HEK293 (cell line): Measurements from ENCODE around the gene ACVR1.

Experiments
- CTCF ChIA-PET: fragments of 350-600 bp; formaldehyde crosslinking; extraction: SDS; loops from one replicate; lab custom pipeline; 2021; ENCODE audit warnings: antibody characterized with exemption; lab: Yijun Ruan, JAX
- POLR2A ChIA-PET: fragments of 300-600 bp; formaldehyde crosslinking; extraction: SDS; loops from one replicate; lab custom pipeline; 2020; ENCODE audit warnings: antibody characterized with exemption, inconsistent platforms; lab: Yijun Ruan, JAX
- H3K27ac ChIP-seq: fragments of 200-500 bp; sonication (Bioruptor generic); 2 replicates; pipeline ENCODE4 v1.5.1; 2014; ENCODE audit warnings: low read depth, low read length, control low read depth, inconsistent platforms; ENCODE audit errors: extremely low read depth
- H3K36me3 ChIP-seq, 2 experiments: fragments of 200-500 bp in 1 of 2; sonication (Bioruptor generic) in 1 of 2; 1 replicate in 1 of 2; 2 replicates in 1 of 2; pipeline ENCODE4 v1.5.1; 2014 to 2017; ENCODE audit warnings: inconsistent platforms in 2 of 2, low read length in 2 of 2; ENCODE audit not compliant: control insufficient read depth in 2 of 2, insufficient read depth in 1 of 2
- H3K4me1 ChIP-seq: fragments of 200-500 bp; sonication (Bioruptor generic); 2 replicates; pipeline ENCODE4 v1.5.1; 2014; ENCODE audit warnings: mild to moderate bottlenecking, low read length, inconsistent platforms; ENCODE audit not compliant: control insufficient read depth, insufficient read depth
- H3K4me3 ChIP-seq: 2 replicates; pipeline ENCODE4 v1.5.1; 2011; ENCODE audit warnings: low read depth, mild to moderate bottlenecking, control low read depth, low read length, moderate library complexity
- H3K9me3 ChIP-seq: fragments of 200-500 bp; sonication (Bioruptor generic); 2 replicates; pipeline ENCODE4 v1.5.1; 2014; ENCODE audit warnings: low read depth, low read length, inconsistent platforms; ENCODE audit not compliant: control insufficient read depth, insufficient read depth
- GLIS2 ChIP-seq: fragments of 450-650 bp; formaldehyde crosslinking; IDR thresholded peaks from 2 replicates; pipeline ENCODE4 v1.5.1; 2016; ENCODE audit warnings: missing biosample characterization, missing genetic modification characterization
- KLF8 ChIP-seq: fragments of 450-650 bp; formaldehyde crosslinking; IDR thresholded peaks from 2 replicates; pipeline ENCODE4 v1.5.1; 2016; ENCODE audit warnings: missing biosample characterization, missing genetic modification characterization
- KLF9 ChIP-seq: fragments of 450-650 bp; formaldehyde crosslinking; IDR thresholded peaks from 2 replicates; pipeline ENCODE4 v1.5.1; 2016; ENCODE audit warnings: missing biosample characterization, missing genetic modification characterization, low read depth
- PATZ1 ChIP-seq: fragments of 450-650 bp; formaldehyde crosslinking; IDR thresholded peaks from 2 replicates; pipeline ENCODE4 v1.5.1; 2016; ENCODE audit warnings: missing biosample characterization, missing genetic modification characterization
- SCRT2 ChIP-seq: fragments of 450-650 bp; formaldehyde crosslinking; IDR thresholded peaks from 2 replicates; pipeline ENCODE4 v1.5.1; 2016; ENCODE audit warnings: missing biosample characterization, missing genetic modification characterization
- ZBTB20 ChIP-seq: fragments of 450-650 bp; formaldehyde crosslinking; IDR thresholded peaks from 2 replicates; pipeline ENCODE4 v1.5.1; 2016; ENCODE audit warnings: missing biosample characterization, missing genetic modification characterization
- ZBTB49 ChIP-seq: fragments of 450-650 bp; formaldehyde crosslinking; IDR thresholded peaks from 2 replicates; pipeline ENCODE4 v1.5.1; 2016; ENCODE audit warnings: missing biosample characterization, missing genetic modification characterization, low read depth
- ZBTB8A ChIP-seq: fragments of 450-650 bp; formaldehyde crosslinking; IDR thresholded peaks from 2 replicates; pipeline ENCODE4 v1.5.1; 2016; ENCODE audit warnings: missing biosample characterization, missing genetic modification characterization
- ZFP37 ChIP-seq: fragments of 450-650 bp; formaldehyde crosslinking; IDR thresholded peaks from 2 replicates; pipeline ENCODE4 v1.5.1; 2016; ENCODE audit warnings: missing biosample characterization, missing genetic modification characterization
- ZFP69B ChIP-seq: fragments of 450-650 bp; formaldehyde crosslinking; IDR thresholded peaks from 2 replicates; pipeline ENCODE4 v1.5.1; 2016; ENCODE audit warnings: missing biosample characterization, missing genetic modification characterization
- ZIC2 ChIP-seq: fragments of 450-650 bp; formaldehyde crosslinking; IDR thresholded peaks from 2 replicates; pipeline ENCODE4 v1.5.1; 2016; ENCODE audit warnings: missing biosample characterization, missing genetic modification characterization
- ZNF148 ChIP-seq: fragments of 450-650 bp; formaldehyde crosslinking; IDR thresholded peaks from 2 replicates; pipeline ENCODE4 v1.5.0; 2017; ENCODE audit warnings: missing biosample characterization, missing genetic modification characterization, borderline replicate concordance
- ZNF184 ChIP-seq: fragments of 450-650 bp; IDR thresholded peaks from 2 replicates; pipeline ENCODE4 v1.5.1; 2018; ENCODE audit warnings: missing biosample characterization, mild to moderate bottlenecking, missing genetic modification characterization
- ZNF202 ChIP-seq: fragments of 450-650 bp; formaldehyde crosslinking; IDR thresholded peaks from 2 replicates; pipeline ENCODE4 v1.5.1; 2016; ENCODE audit warnings: missing biosample characterization, missing genetic modification characterization, borderline replicate concordance
- ZNF214 ChIP-seq: fragments of 450-650 bp; formaldehyde crosslinking; IDR thresholded peaks from 2 replicates; pipeline ENCODE4 v1.5.1; 2017; ENCODE audit warnings: missing biosample characterization, mild to moderate bottlenecking, missing genetic modification characterization, borderline replicate concordance
- ZNF221 ChIP-seq: fragments of 450-650 bp; formaldehyde crosslinking; IDR thresholded peaks from 2 replicates; pipeline ENCODE4 v1.5.1; 2017; ENCODE audit warnings: missing biosample characterization, missing genetic modification characterization, borderline replicate concordance
- ZNF23 ChIP-seq: fragments of 450-650 bp; formaldehyde crosslinking; IDR thresholded peaks from 2 replicates; pipeline ENCODE4 v1.5.1; 2016; ENCODE audit warnings: missing biosample characterization, missing genetic modification characterization, borderline replicate concordance
- ZNF248 ChIP-seq: fragments of 450-650 bp; formaldehyde crosslinking; IDR thresholded peaks from 2 replicates; pipeline ENCODE4 v1.5.1; 2017; ENCODE audit warnings: missing biosample characterization, missing genetic modification characterization
- ZNF26 ChIP-seq: fragments of 450-650 bp; formaldehyde crosslinking; IDR thresholded peaks from 2 replicates; pipeline ENCODE4 v1.5.1; 2016; ENCODE audit warnings: missing biosample characterization, missing genetic modification characterization
- ZNF280C ChIP-seq: fragments of 450-650 bp; formaldehyde crosslinking; IDR thresholded peaks from 2 replicates; pipeline ENCODE4 v1.5.1; 2016; ENCODE audit warnings: missing biosample characterization, missing genetic modification characterization
- ZNF341 ChIP-seq: fragments of 450-650 bp; formaldehyde crosslinking; IDR thresholded peaks from 2 replicates; pipeline ENCODE4; 2016; ENCODE audit warnings: low read depth, missing biosample characterization, missing genetic modification characterization
- ZNF544 ChIP-seq: fragments of 450-650 bp; formaldehyde crosslinking; IDR thresholded peaks from 2 replicates; pipeline ENCODE4 v1.5.0; 2017; ENCODE audit warnings: missing biosample characterization, missing genetic modification characterization
- ZNF560 ChIP-seq: fragments of 450-650 bp; formaldehyde crosslinking; IDR thresholded peaks from 2 replicates; pipeline ENCODE4 v1.5.1; 2017; ENCODE audit warnings: missing biosample characterization, missing genetic modification characterization, borderline replicate concordance
- ZSCAN5A ChIP-seq: fragments of 450-650 bp; formaldehyde crosslinking; IDR thresholded peaks from 2 replicates; pipeline ENCODE4 v1.5.1; 2016; ENCODE audit warnings: missing biosample characterization, missing genetic modification characterization

Gene ACVR1

GRCh38 chr2:157872791-157873190 lies 3.3 kb downstream of the ACVR1 start:
- CTCF ChIA-PET, result interaction anchor here (0.6 kb wide), 1 partner anchor 99 kb away, joined by 4 read pairs; no protein-coding TSS in a partner anchor
- Histone ChIP-seq H3K36me3 (no peaks in the 10 kb centered on the region), H3K4me1 (peaks cover 4% of the 10 kb centered on the region; the same call in 1 of the 2 replicates), H3K9me3 (no peaks in the 10 kb centered on the region), H3K4me3 (no peak overlapping the region), H3K27ac (no peak overlapping the region)
- POLR2A ChIA-PET, result no interaction called here
- TF ChIP-seq PATZ1 (tag by site-specific recombination), result no peak
- no peak for TF ChIP-seq ZNF26 (tag by site-specific recombination)
- no peak for TF ChIP-seq ZNF248 (tag by site-specific recombination)
- TF ChIP-seq ZNF202 (tag by site-specific recombination), result no peak
- TF ChIP-seq ZIC2 (tag by site-specific recombination), result no peak
- no peak for TF ChIP-seq ZBTB8A (tag by site-specific recombination)
- no peak for TF ChIP-seq SCRT2 (tag by site-specific recombination)
- TF ChIP-seq ZNF214 (tag by site-specific recombination), result no peak
- no peak for TF ChIP-seq ZFP69B (tag by site-specific recombination)
- no peak for TF ChIP-seq KLF8 (tag by site-specific recombination)
- no peak for TF ChIP-seq ZNF148 (tag by site-specific recombination)
- no peak for TF ChIP-seq ZFP37
- no peak for TF ChIP-seq GLIS2 (tag by site-specific recombination)
- no peak for TF ChIP-seq ZBTB20 (tag by site-specific recombination)
- TF ChIP-seq ZBTB49 (tag by site-specific recombination), result no peak

GRCh38 chr2:157871415-157871814 lies 4.7 kb downstream of the ACVR1 start:
- H3K27ac ChIP-seq, result no peak overlapping the region
- TF ChIP-seq ZNF184 (tag by site-specific recombination) (no peak), ZNF280C (no peak), ZNF544 (tag by site-specific recombination) (no peak), ZNF23 (tag by site-specific recombination) (no peak), ZSCAN5A (tag by site-specific recombination) (no peak), ZNF221 (tag by site-specific recombination) (no peak), KLF9 (tag by site-specific recombination) (no peak), ZNF560 (tag by site-specific recombination) (no peak), ZNF341 (tag by site-specific recombination) (no peak)

More at GRCh38 chr2:157871415-157871814, 4.7 kb downstream of the ACVR1 start:
- ChIA-PET CTCF (no interaction called here), POLR2A (no interaction called here)
- Histone ChIP-seq H3K36me3 (no peaks in the 10 kb centered on the region), H3K4me1 (peaks cover 8% of the 10 kb centered on the region), H3K4me3 (no peak overlapping the region), H3K9me3 (no peaks in the 10 kb centered on the region)
